Parathyroid adenoma (tissue), 2 donors: ENCODE data around the gene ESD.
A peak's percentile ranks its signal among the peaks of the same experiment; 100 is the strongest.

Experiments
- H2AFZ ChIP-seq: fragments of 300-600 bp; sonication (generic); one replicate; pipeline ENCODE4 v1.7.0; 2017; ENCODE audit warnings: antibody characterized with exemption, mild to moderate bottlenecking
- H3K27ac ChIP-seq: fragments of 300-600 bp; sonication (generic); one replicate; pipeline ENCODE4 v1.7.0; 2017
- H3K27me3 ChIP-seq: fragments of 300-600 bp; sonication (generic); one replicate; pipeline ENCODE4 v1.7.0; 2017; ENCODE audit warnings: low read length; ENCODE audit not compliant: control insufficient read depth, insufficient read depth
- H3K36me3 ChIP-seq: fragments of 300-600 bp; sonication (generic); one replicate; pipeline ENCODE4 v1.7.0; 2017; ENCODE audit warnings: low read length; ENCODE audit not compliant: control insufficient read depth, insufficient read depth
- H3K4me1 ChIP-seq: fragments of 300-600 bp; sonication (generic); one replicate; pipeline ENCODE4 v1.7.0; 2017; ENCODE audit warnings: control low read depth
- H3K4me2 ChIP-seq: fragments of 300-600 bp; sonication (generic); one replicate; pipeline ENCODE4 v1.7.0; 2017; ENCODE audit warnings: low read length
- H3K4me3 ChIP-seq: fragments of 300-600 bp; sonication (generic); one replicate; pipeline ENCODE4 v1.7.0; 2017; ENCODE audit warnings: low read depth, low read length
- H3K79me2 ChIP-seq: fragments of 300-600 bp; sonication (generic); one replicate; pipeline ENCODE4 v1.7.0; 2017; ENCODE audit warnings: control low read depth
- H3K9ac ChIP-seq: fragments of 300-600 bp; sonication (generic); one replicate; pipeline ENCODE4 v1.7.0; 2017; ENCODE audit warnings: mild to moderate bottlenecking
- H3K9me3 ChIP-seq: fragments of 300-600 bp; sonication (generic); one replicate; pipeline ENCODE4 v1.7.0; 2017; ENCODE audit warnings: low read length; ENCODE audit not compliant: control insufficient read depth
- CTCF ChIP-seq: fragments of 300-600 bp; sonication (generic); IDR thresholded peaks from one replicate; pipeline ENCODE4 v1.7.0; 2017; ENCODE audit warnings: antibody characterized with exemption, mild to moderate bottlenecking
- donor health status: primary hyperparathyroidism.

The ESD gene

GRCh38 chr13:46839399-46839798, 42.4 kb upstream of the ESD start:
- Histone ChIP-seq H3K27ac (no peak overlapping the region), H3K4me1 (no peaks in the 10 kb centered on the region), H2AFZ (no peak overlapping the region), H3K36me3 (no peaks in the 10 kb centered on the region), H3K4me2 (no peak overlapping the region), H3K9ac (no peak overlapping the region), H3K27me3 (no peaks in the 10 kb centered on the region), H3K79me2 (no peaks in the 10 kb centered on the region), H3K4me3 (no peak overlapping the region), H3K9me3 (no peaks in the 10 kb centered on the region)
- TF ChIP-seq CTCF = no peak

- no peaks in the 10 kb centered on the region for H3K9me3 ChIP-seq
- H3K4me3 ChIP-seq = no peak overlapping the region
- no peak overlapping the region for H3K27ac ChIP-seq
- no peaks in the 10 kb centered on the region for H3K4me1 ChIP-seq
- no peak for TF ChIP-seq CTCF
- no peaks in the 10 kb centered on the region for H3K79me2 ChIP-seq
- H3K36me3 ChIP-seq = no peaks in the 10 kb centered on the region
- H3K9ac ChIP-seq = no peak overlapping the region
- H3K27me3 ChIP-seq = no peaks in the 10 kb centered on the region
- H2AFZ ChIP-seq = no peak overlapping the region
- H3K4me2 ChIP-seq = no peak overlapping the region
Observed at GRCh38 chr13:46834657-46835056, 37.7 kb upstream of the ESD start.

GRCh38 chr13:46831588-46832194, 34.7 kb upstream of the ESD start:
- Histone ChIP-seq H3K9me3 (no peaks in the 10 kb centered on the region), H3K27me3 (no peaks in the 10 kb centered on the region), H3K4me2 (no peak overlapping the region), H3K79me2 (no peaks in the 10 kb centered on the region), H3K4me3 (no peak overlapping the region), H3K4me1 (no peaks in the 10 kb centered on the region), H3K27ac (no peak overlapping the region), H3K9ac (no peak overlapping the region), H2AFZ (no peak overlapping the region), H3K36me3 (no peaks in the 10 kb centered on the region)
- TF ChIP-seq CTCF = peak; percentile 46

- no peaks in the 10 kb centered on the region for H3K27me3 ChIP-seq
- no peak for TF ChIP-seq CTCF
Observed at GRCh38 chr13:46830405-46831005, 33.5 kb upstream of the ESD start.

DNA sequence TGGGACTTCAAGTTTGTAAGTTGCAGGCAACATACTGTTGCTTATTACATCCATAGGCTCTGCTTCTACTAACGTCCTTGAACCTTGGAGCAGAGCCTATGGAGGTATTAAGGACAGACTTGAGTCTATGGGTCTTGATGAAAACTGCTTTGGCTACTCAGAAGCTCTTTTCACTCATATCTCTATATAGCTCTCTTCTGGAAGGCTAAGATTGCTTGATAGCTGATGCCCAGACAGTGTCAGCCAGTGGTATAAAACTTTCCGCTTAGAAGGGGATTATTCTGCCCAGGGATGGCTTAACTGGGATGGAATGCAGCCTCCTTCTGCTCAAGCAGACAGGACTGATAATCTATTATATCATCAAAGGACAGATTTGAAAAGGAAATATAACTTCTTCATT, 25.6 kb upstream of the ESD start:
- no peaks in the 10 kb centered on the region for H3K36me3 ChIP-seq
- H3K27me3 ChIP-seq = no peaks in the 10 kb centered on the region
- H3K4me2 ChIP-seq = no peak overlapping the region
- H2AFZ ChIP-seq = no peak overlapping the region
- H3K9me3 ChIP-seq = no peaks in the 10 kb centered on the region
- no peak overlapping the region for H3K4me3 ChIP-seq
- H3K4me1 ChIP-seq = no peaks in the 10 kb centered on the region
- no peak overlapping the region for H3K27ac ChIP-seq
- H3K79me2 ChIP-seq = no peaks in the 10 kb centered on the region
- no peak overlapping the region for H3K9ac ChIP-seq
- no peak for TF ChIP-seq CTCF

More at GRCh38 chr13:46830405-46831005, 33.5 kb upstream of the ESD start:
- Histone ChIP-seq H3K79me2 (no peaks in the 10 kb centered on the region), H3K4me3 (no peak overlapping the region), H3K9ac (no peak overlapping the region), H2AFZ (no peak overlapping the region), H3K4me2 (no peak overlapping the region), H3K9me3 (no peaks in the 10 kb centered on the region), H3K36me3 (no peaks in the 10 kb centered on the region), H3K27ac (no peak overlapping the region), H3K4me1 (no peaks in the 10 kb centered on the region)
